Measurements from ENCODE around the gene TRNAU1AP.

TRNAU1AP gene

DNA sequence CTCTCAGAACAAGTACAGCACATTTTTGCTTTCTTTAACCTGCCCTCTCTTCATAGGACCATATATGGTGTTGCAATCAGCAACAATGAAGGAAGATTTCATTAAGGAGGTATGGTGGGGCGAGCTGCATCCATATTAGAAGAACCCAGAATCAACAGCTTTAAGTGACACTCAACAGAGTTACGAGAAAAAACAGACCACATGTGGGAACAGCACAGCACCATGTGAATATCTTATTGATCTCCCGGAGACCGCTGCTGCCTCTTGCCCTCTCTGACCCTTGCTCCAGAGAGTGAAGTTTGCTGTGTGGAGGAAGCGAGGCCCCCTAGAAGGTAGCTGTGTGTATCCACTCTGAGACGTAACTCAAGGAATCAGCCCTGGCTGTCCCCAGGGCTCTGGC lies 52.1 kb downstream of the TRNAU1AP start:
- no peak for DNase-seq

DNA sequence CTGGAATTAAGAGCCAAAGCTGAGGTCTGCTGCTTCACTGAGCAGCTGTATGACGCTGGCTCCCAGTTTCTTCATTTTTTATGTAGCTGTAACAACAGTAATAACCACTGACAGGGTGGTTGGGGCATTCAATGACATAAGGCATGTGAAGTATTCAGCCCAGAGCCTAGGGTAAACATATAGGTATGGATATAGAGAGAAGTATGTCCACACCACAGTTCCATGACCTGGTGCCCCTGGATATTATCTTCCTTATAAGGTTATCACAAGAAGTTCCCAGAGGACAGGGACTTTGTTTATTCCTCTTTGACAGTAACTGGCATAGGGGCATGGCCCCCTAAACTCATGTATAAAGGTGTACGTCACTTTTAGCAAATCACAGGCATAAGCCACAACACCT lies 53.9 kb downstream of the TRNAU1AP start:
- no peak for DNase-seq

DNA sequence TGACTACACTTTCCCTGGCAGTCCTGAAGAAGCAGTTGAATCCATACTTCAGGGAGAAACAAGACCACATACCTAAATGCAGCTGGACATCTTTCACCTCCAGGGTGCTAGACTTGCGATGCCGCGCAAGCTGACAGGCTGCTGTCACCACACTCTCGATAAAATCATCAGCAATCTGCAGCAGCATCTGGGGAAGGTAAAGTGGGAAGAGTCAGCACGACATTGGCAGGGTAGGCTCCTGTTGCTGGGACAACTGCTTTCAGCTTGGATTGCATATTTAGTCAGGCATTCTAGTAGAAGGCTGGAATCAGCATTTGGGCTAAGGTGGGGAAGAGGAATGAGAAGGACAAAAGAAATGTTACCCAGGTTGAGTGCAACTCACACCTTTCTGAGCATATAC lies 60.3 kb downstream of the TRNAU1AP start:
- DNase-seq = no peak
